K562 (cell line): ENCODE measurements around the gene SIGLEC7. TPM values are rescaled to one million over a fixed set of nuclear protein-coding genes. Genes with fewer than 3 reads are reported as not detected.

Experiments
- ATAC-seq: fragments of 200-7000 bp; cut with Tn5 transposase; 3 replicates; pipeline ENCODE4 v1.9.1; 2020; ENCODE audit warnings: moderate library complexity
- BruUV-seq: library from RNA; stranded (reverse); fragments of 400-500 nt; replicated peaks from 2 replicates; lab custom pipeline; 2021; lab: Mats Ljungman, UMichigan
- CTCF ChIA-PET: fragments of 300-600 bp; formaldehyde crosslinking; extraction: SDS; loops from one replicate; lab custom pipeline; 2021; ENCODE audit warnings: low intra/inter-chr PET ratio; lab: Yijun Ruan, JAX
- POLR2A ChIA-PET: fragments of 300-600, 350-650 bp; sonication (Branson Sonifier 250); formaldehyde crosslinking; extraction: SDS; loops from one replicate; lab custom pipeline; 2021; ENCODE audit warnings: antibody characterized with exemption, inconsistent platforms; lab: Yijun Ruan, JAX
- DNase-seq, 4 experiments: peaks; one replicate each; pipeline versions ENCODE4 v3.0.0 to v3.0.0-alpha.2; 2011 to 2018; ENCODE audit warnings: low spot score in 3 of 4, mixed read lengths in 3 of 4; ENCODE audit errors: extremely low read depth in 1 of 4
- FAIRE-seq: peaks from 2 replicates; lab custom pipeline; 2011; peaks lifted over from hg19 to GRCh38; lab: Jason Lieb, UNC
- H2AFZ ChIP-seq: 2 replicates; pipeline ENCODE4 v1.6.0; 2011; ENCODE audit warnings: low read depth, low read length, control low read depth, inconsistent platforms
- H3K27ac ChIP-seq: fragments of 200-600 bp; 3 replicates; pipeline ENCODE4 v1.8.0; 2011; ENCODE audit warnings: low read depth, mild to moderate bottlenecking, control low read depth, inconsistent platforms, low read length, moderate library complexity, mixed read lengths; ENCODE audit errors: extremely low read depth
- H3K27me3 ChIP-seq, 2 experiments: fragments of 300-600 bp in 1 of 2; 2 replicates in 1 of 2; 3 replicates in 1 of 2; pipeline versions ENCODE4 v1.6.0 to v1.8.0; 2011; ENCODE audit warnings: inconsistent platforms in 2 of 2, low read length in 2 of 2, mild to moderate bottlenecking in 1 of 2, mixed read lengths in 1 of 2, moderate library complexity in 1 of 2; ENCODE audit not compliant: control insufficient read depth in 2 of 2, insufficient read depth in 2 of 2
- H3K36me3 ChIP-seq: fragments of 300-600 bp; 3 replicates; pipeline ENCODE4 v1.8.0; 2011; ENCODE audit warnings: mild to moderate bottlenecking, low read length, inconsistent platforms; ENCODE audit not compliant: control insufficient read depth, insufficient read depth
- H3K4me1 ChIP-seq, 2 experiments: fragments of 200-600 bp in 1 of 2; replicated peaks in 1 of 2; 2 replicates in 1 of 2; 3 replicates in 1 of 2; pipeline versions ENCODE4 v1.5.1 to v1.8.0; 2011; ENCODE audit warnings: inconsistent platforms in 2 of 2, low read length in 2 of 2, mild to moderate bottlenecking in 1 of 2, mixed read lengths in 1 of 2, moderate library complexity in 1 of 2; ENCODE audit not compliant: control insufficient read depth in 2 of 2, insufficient read depth in 2 of 2
- H3K4me2 ChIP-seq: 2 replicates; pipeline ENCODE4 v1.6.1; 2011; ENCODE audit warnings: low read length, control low read depth, inconsistent platforms, mixed read lengths; ENCODE audit not compliant: insufficient read depth
- H3K4me3 ChIP-seq: fragments of 200-600 bp; sonication (generic), shearing (Covaris generic); 2 replicates; pipeline ENCODE4 v1.5.1; 2016; ENCODE audit warnings: control low read depth, inconsistent platforms
- H3K79me2 ChIP-seq: fragments of 200-600 bp; 3 replicates; pipeline ENCODE4 v1.8.0; 2011; ENCODE audit warnings: low read length, inconsistent platforms; ENCODE audit not compliant: control insufficient read depth, insufficient read depth
- H3K9ac ChIP-seq, 2 experiments: 2 replicates each; pipeline versions ENCODE4 v1.6.0 to v1.6.1; 2011; ENCODE audit warnings: low read depth in 2 of 2, low read length in 2 of 2, control low read depth in 1 of 2, inconsistent platforms in 1 of 2, mild to moderate bottlenecking in 1 of 2, mixed read lengths in 1 of 2; ENCODE audit not compliant: insufficient read depth in 1 of 2
- H3K9me1 ChIP-seq: one replicate; pipeline ENCODE4 v1.6.0; 2011; ENCODE audit warnings: inconsistent platforms, mild to moderate bottlenecking, low read length, moderate library complexity; ENCODE audit not compliant: control insufficient read depth, insufficient read depth
- H3K9me3 ChIP-seq: replicated peaks from 2 replicates; pipeline ENCODE4 v1.5.1; 2011; ENCODE audit warnings: low read depth, low read length, inconsistent platforms; ENCODE audit not compliant: control insufficient read depth, insufficient read depth
- H4K20me1 ChIP-seq: replicated peaks from 2 replicates; pipeline ENCODE4 v1.6.1; 2011; ENCODE audit warnings: low read length, inconsistent platforms, mixed read lengths; ENCODE audit not compliant: control insufficient read depth, insufficient read depth
- CBFA2T3 ChIP-seq: fragments of 450-650 bp; IDR thresholded peaks from 2 replicates; pipeline ENCODE4 v1.6.1; 2017
- GTF2A2 ChIP-seq: IDR thresholded peaks from 2 replicates; pipeline ENCODE4 v1.6.1; 2016; ENCODE audit warnings: mild to moderate bottlenecking, missing genetic modification characterization, missing compliant biosample characterization
- MAZ ChIP-seq, 2 experiments: fragments of 450-650 bp in 1 of 2; sonication (generic) in 1 of 2; formaldehyde crosslinking; IDR thresholded peaks in 1 of 2; conservative IDR thresholded peaks in 1 of 2; 2 replicates each; pipeline versions ENCODE4 v1.4.0 to v1.5.0; 2020; ENCODE audit warnings: mild to moderate bottlenecking in 1 of 2, missing genetic modification reagents in 1 of 2
- NFIC ChIP-seq: fragments of 450-650 bp; IDR thresholded peaks from 2 replicates; pipeline ENCODE4 v1.6.1; 2017; ENCODE audit warnings: mild to moderate bottlenecking, inconsistent platforms
- TCF3 ChIP-seq: sonication (generic); formaldehyde crosslinking; IDR thresholded peaks from 2 replicates; pipeline ENCODE4 v1.4.0; 2020; ENCODE audit warnings: mild to moderate bottlenecking, missing genetic modification reagents
- THRAP3 ChIP-seq: fragments of 450-650 bp; IDR thresholded peaks from 2 replicates; pipeline ENCODE4 v1.6.1; 2016; ENCODE audit warnings: mild to moderate bottlenecking, inconsistent platforms, borderline replicate concordance
- WGBS: fragments of 100-300 bp; shearing (Covaris generic); methylation state at CpG from one replicate; pipeline ENCODE4 v1.1.6; 2016; ENCODE audit warnings: low coverage, mixed read lengths; ENCODE audit not compliant: insufficient coverage; ENCODE audit errors: missing lambda C conversion rate; 5-methylcytosine and 5-hydroxymethylcytosine counted together
- in situ Hi-C: fragments of 300-500 bp; cut with MboI; formaldehyde crosslinking; loops from 4 replicates; pipeline ENCODE4 v1.15.0; 2018; ENCODE audit warnings: inconsistent platforms, mixed read lengths
- intact Hi-C: fragments of 100-400 bp; cut with micrococcal nuclease; formaldehyde crosslinking; loops from 2 replicates; pipeline ENCODE4 v1.14.2; 2022
- polyA plus RNA-seq, 8 experiments: library from polyadenylated mRNA; depleted of rRNA in 4 of 8; stranded (reverse) in 5 of 8; unstranded in 3 of 8; fragments of >200 nt; fragmentation: Nextera tagmentation in 2 of 8; fragmentation: Illumina TruSeq in 1 of 8; extraction: Ambion mirVana in 2 of 8; extraction: Trizol in 1 of 8; gene quantifications; 2 replicates each; pipeline versions ENCODE4 v1.2.1 to v1.2.3, GENCODE V29; 2011 to 2014; ENCODE audit warnings: inconsistent platforms in 1 of 8, missing spikeins in 1 of 8
- total RNA-seq, 7 experiments: library from RNA; depleted of rRNA in 6 of 7; stranded (reverse); fragments of >200 nt in 6 of 7; fragmentation: Illumina TruSeq in 2 of 7; extraction: Trizol in 2 of 7; gene quantifications; 2 replicates each; pipeline versions ENCODE4 v1.2.1 to v1.2.3, GENCODE V29; 2011 to 2021; ENCODE audit warnings: low replicate concordance in 1 of 7
- TF ChIP-seq, protein P1 (sequence below): sonication (generic); formaldehyde crosslinking; IDR thresholded peaks from 2 replicates; pipeline ENCODE4 v1.8.1; 2023; ENCODE audit warnings: mild to moderate bottlenecking, missing genetic modification reagents
- TF ChIP-seq, protein P2 (sequence below): fragments of 450-650 bp; IDR thresholded peaks from 2 replicates; pipeline ENCODE4 v1.6.1; 2017; ENCODE audit warnings: antibody characterized with exemption
- TF ChIP-seq, protein P3 (sequence below): sonication (generic); formaldehyde crosslinking; IDR thresholded peaks from 2 replicates; pipeline ENCODE4 v1.8.0; 2022; ENCODE audit warnings: mild to moderate bottlenecking, missing genetic modification reagents
- TF ChIP-seq, protein P4 (sequence below): fragments of 450-650 bp; conservative IDR thresholded peaks from 2 replicates; pipeline ENCODE4 v1.6.1; 2016; ENCODE audit warnings: missing genetic modification characterization, low read depth, mild to moderate bottlenecking, control low read depth, missing compliant biosample characterization

Gene SIGLEC7
- total and polyA plus RNA-seq, 9 of the 15 experiments (the other 6 are each of a cell fraction or from before 2014, with no cell fraction given): 0.10 to 0.12 TPM; not detected in 7

DNA sequence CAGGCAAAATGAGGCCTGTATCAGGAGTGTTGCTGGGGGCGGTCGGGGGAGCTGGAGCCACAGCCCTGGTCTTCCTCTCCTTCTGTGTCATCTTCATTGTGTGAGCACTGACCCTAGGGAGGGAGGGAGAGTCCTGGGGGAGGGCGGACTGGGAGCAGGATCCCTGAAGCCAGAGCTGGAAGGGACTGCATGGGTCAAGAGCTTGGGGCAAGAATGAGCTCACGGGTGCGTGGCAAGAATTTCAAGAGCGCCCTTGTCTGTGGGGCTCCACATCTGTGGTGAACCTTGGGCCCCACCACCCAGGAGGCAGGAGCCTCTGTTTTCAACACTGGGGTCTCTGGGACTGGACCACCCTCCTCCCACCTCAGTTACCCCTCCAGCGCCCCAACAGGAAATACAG is 4.7 kb downstream of the SIGLEC7 start (continued):
- TF ChIP-seq, protein P1, sequence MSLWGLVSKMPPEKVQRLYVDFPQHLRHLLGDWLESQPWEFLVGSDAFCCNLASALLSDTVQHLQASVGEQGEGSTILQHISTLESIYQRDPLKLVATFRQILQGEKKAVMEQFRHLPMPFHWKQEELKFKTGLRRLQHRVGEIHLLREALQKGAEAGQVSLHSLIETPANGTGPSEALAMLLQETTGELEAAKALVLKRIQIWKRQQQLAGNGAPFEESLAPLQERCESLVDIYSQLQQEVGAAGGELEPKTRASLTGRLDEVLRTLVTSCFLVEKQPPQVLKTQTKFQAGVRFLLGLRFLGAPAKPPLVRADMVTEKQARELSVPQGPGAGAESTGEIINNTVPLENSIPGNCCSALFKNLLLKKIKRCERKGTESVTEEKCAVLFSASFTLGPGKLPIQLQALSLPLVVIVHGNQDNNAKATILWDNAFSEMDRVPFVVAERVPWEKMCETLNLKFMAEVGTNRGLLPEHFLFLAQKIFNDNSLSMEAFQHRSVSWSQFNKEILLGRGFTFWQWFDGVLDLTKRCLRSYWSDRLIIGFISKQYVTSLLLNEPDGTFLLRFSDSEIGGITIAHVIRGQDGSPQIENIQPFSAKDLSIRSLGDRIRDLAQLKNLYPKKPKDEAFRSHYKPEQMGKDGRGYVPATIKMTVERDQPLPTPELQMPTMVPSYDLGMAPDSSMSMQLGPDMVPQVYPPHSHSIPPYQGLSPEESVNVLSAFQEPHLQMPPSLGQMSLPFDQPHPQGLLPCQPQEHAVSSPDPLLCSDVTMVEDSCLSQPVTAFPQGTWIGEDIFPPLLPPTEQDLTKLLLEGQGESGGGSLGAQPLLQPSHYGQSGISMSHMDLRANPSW: no peak
- TF ChIP-seq, protein P2, sequence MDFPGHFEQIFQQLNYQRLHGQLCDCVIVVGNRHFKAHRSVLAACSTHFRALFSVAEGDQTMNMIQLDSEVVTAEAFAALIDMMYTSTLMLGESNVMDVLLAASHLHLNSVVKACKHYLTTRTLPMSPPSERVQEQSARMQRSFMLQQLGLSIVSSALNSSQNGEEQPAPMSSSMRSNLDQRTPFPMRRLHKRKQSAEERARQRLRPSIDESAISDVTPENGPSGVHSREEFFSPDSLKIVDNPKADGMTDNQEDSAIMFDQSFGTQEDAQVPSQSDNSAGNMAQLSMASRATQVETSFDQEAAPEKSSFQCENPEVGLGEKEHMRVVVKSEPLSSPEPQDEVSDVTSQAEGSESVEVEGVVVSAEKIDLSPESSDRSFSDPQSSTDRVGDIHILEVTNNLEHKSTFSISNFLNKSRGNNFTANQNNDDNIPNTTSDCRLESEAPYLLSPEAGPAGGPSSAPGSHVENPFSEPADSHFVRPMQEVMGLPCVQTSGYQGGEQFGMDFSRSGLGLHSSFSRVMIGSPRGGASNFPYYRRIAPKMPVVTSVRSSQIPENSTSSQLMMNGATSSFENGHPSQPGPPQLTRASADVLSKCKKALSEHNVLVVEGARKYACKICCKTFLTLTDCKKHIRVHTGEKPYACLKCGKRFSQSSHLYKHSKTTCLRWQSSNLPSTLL: no peak
- no peak for TF ChIP-seq THRAP3

DNA sequence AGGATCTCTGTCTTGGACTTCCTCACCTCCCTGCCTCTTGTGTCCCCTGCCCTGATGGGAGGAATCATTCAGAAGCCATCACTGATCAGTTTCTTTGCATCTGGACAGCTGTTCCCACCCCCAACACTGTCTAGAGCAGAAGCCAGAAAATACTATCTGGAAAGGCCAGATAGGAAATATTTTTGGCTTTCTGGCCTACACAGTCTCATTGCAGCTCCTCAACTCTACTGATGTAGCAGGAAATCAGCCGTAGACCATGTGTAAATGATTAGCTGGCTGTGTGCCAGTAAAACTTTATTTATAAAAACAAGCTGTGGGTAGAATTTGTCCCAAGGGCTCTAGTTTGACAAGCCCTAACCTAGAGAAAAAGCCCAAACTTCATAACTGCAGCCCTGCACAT is 5.6 kb downstream of the SIGLEC7 start:
- no peak for ATAC-seq
- Histone ChIP-seq H3K4me1 (peaks cover 2 to 4% of the 10 kb centered on the region in 2 experiments; a peak in 3 of 5 replicates), H2AFZ (no peak overlapping the region), H3K27ac (no peak overlapping the region), H4K20me1 (no peaks in the 10 kb centered on the region; the same call in 1 of the 2 replicates), H3K79me2 (no peaks in the 10 kb centered on the region), H3K9me3 (no peaks in the 10 kb centered on the region), H3K27me3 (peaks cover 8 to 44% of the 10 kb centered on the region in 2 experiments; a peak in 4 of 5 replicates), H3K9ac (no peak overlapping the region), H3K36me3 (no peaks in the 10 kb centered on the region), H3K9me1 (no peaks in the 10 kb centered on the region), H3K4me3 (no peak overlapping the region), H3K4me2 (no peak overlapping the region)
- no TSS peak for BruUV-seq
- intact Hi-C loops: no loop called here
- ChIA-PET POLR2A (interaction anchor here (0.5 to 1.2 kb wide), 4 partner anchors 10 to 42 kb away, joined by 3 to 4 read pairs (median 3); no protein-coding TSS in a partner anchor), CTCF (interaction anchor here (1.4 kb wide), 1 partner anchor 11 kb away, joined by 4 read pairs; no protein-coding TSS in a partner anchor)
- peak in 3 of 4 experiments; percentile 21 to 39 (median 32) for DNase-seq
- in situ Hi-C loops: no loop called here
- WGBS: 0% methylated on average over 1 of the region's 1 CpG
- no peak for FAIRE-seq
- TF ChIP-seq GTF2A2 (no peak), NFIC (peak; percentile 91), CBFA2T3 (peak; percentile 72), MAZ (CRISPR knock-in tag; conservative IDR thresholded peaks at IDR 0.05 in 1 of 2, IDR thresholded peaks at IDR 0.05 in 1 of 2) (peak in 1 of 2 experiments; percentile 31; a peak in 1 of 4 replicates), TCF3 (peak; percentile 64)
- TF ChIP-seq, protein P3, sequence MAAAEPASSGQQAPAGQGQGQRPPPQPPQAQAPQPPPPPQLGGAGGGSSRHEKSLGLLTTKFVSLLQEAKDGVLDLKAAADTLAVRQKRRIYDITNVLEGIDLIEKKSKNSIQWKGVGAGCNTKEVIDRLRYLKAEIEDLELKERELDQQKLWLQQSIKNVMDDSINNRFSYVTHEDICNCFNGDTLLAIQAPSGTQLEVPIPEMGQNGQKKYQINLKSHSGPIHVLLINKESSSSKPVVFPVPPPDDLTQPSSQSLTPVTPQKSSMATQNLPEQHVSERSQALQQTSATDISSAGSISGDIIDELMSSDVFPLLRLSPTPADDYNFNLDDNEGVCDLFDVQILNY (CRISPR knock-in tag): no peak
- TF ChIP-seq, protein P4, sequence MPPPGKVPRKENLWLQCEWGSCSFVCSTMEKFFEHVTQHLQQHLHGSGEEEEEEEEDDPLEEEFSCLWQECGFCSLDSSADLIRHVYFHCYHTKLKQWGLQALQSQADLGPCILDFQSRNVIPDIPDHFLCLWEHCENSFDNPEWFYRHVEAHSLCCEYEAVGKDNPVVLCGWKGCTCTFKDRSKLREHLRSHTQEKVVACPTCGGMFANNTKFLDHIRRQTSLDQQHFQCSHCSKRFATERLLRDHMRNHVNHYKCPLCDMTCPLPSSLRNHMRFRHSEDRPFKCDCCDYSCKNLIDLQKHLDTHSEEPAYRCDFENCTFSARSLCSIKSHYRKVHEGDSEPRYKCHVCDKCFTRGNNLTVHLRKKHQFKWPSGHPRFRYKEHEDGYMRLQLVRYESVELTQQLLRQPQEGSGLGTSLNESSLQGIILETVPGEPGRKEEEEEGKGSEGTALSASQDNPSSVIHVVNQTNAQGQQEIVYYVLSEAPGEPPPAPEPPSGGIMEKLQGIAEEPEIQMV (tag): no peak
